Osteocyte (in vitro differentiated cells): Measurements from ENCODE around the gene NUDT4B. TPM values are rescaled to one million over a fixed set of nuclear protein-coding genes. Genes with fewer than 3 reads are reported as not detected.
"Not testable (repeated sequence)": the region's sequence is repeated elsewhere in the genome, so short reads cannot be mapped to it uniquely, and the experiment has no call there.

Experiments used
- DNase-seq: peaks from one replicate; pipeline ENCODE4 v3.0.0; 2021; ENCODE audit warnings: mixed read lengths; ENCODE audit not compliant: unreplicated experiment; ENCODE audit errors: extremely low spot score
- H3K27ac Mint-ChIP-seq: one replicate; pipeline ENCODE4 v1.8.0; 2021; ENCODE audit warnings: mild to moderate bottlenecking, mixed read lengths; ENCODE audit not compliant: unreplicated experiment
- H3K27me3 Mint-ChIP-seq: one replicate; pipeline ENCODE4 v1.8.0; 2021; ENCODE audit warnings: mixed read lengths; ENCODE audit not compliant: unreplicated experiment
- H3K36me3 Mint-ChIP-seq: one replicate; pipeline ENCODE4 v1.8.0; 2021; ENCODE audit warnings: mixed read lengths; ENCODE audit not compliant: unreplicated experiment
- H3K4me1 Mint-ChIP-seq: one replicate; pipeline ENCODE4 v1.8.0; 2021; ENCODE audit warnings: mixed read lengths; ENCODE audit not compliant: unreplicated experiment
- H3K4me3 Mint-ChIP-seq: one replicate; pipeline ENCODE4 v1.8.0; 2021; ENCODE audit warnings: mild to moderate bottlenecking, moderate library complexity, mixed read lengths; ENCODE audit not compliant: unreplicated experiment
- H3K9me3 Mint-ChIP-seq: one replicate; pipeline ENCODE4 v1.8.0; 2021; ENCODE audit warnings: mixed read lengths; ENCODE audit not compliant: unreplicated experiment
- total RNA-seq: library from RNA; stranded (reverse); gene quantifications from 2 replicates; pipeline ENCODE4 v1.2.1, GENCODE V29; 2021

NUDT4B gene
- total RNA-seq, 1 donor from 2014 or later, result not detected

GRCh38 chr1:148773690-148774089 is 25.1 kb downstream of the NUDT4B start:
- H3K27me3 Mint-ChIP-seq, H3K36me3 Mint-ChIP-seq, H3K27ac Mint-ChIP-seq, DNase-seq, H3K4me1 Mint-ChIP-seq, H3K4me3 Mint-ChIP-seq, H3K9me3 Mint-ChIP-seq: not testable (repeated sequence)

DNA sequence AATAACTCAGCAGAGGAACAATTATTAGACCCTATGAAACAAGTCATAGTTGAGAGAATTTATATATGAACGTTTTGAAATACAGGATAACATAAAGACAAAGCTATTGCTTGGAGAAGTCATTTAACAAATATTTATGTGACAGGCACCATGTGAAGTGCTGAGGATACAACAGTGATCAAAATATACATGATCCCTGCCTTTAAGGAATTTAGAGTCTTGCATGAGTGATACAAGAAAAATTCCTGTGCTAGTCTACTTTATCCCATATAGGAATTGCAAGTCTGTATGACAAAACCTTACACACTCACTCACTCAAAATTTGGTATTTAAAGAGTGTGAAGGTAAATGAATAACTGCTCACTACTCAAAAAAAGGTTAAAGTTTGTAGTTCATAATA is 25.5 kb downstream of the NUDT4B start:
- not testable (repeated sequence) for DNase-seq, H3K27ac Mint-ChIP-seq, H3K4me1 Mint-ChIP-seq, H3K9me3 Mint-ChIP-seq, H3K4me3 Mint-ChIP-seq, H3K27me3 Mint-ChIP-seq, H3K36me3 Mint-ChIP-seq

DNA sequence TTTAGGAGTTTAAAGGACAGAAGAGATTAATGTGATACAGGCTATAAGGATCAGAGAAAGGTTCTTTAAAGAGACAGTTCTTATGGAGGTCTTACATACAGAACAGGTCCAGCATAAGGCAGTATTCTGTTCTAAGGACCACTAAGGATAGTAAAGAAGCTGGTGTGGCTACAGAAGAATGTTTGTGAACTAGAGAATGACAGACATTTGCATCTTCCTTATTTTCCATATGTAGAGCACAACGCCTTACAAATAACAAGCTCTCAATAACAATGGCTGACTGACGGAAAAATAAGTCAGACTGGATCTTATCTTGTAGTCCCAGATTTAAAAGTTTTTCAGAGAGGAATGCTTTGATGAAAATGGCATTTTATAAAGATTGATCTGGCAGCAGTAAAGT is 26.7 kb downstream of the NUDT4B start:
- not testable (repeated sequence) for H3K36me3 Mint-ChIP-seq, H3K27me3 Mint-ChIP-seq, DNase-seq, H3K4me3 Mint-ChIP-seq, H3K27ac Mint-ChIP-seq, H3K4me1 Mint-ChIP-seq, H3K9me3 Mint-ChIP-seq

DNA sequence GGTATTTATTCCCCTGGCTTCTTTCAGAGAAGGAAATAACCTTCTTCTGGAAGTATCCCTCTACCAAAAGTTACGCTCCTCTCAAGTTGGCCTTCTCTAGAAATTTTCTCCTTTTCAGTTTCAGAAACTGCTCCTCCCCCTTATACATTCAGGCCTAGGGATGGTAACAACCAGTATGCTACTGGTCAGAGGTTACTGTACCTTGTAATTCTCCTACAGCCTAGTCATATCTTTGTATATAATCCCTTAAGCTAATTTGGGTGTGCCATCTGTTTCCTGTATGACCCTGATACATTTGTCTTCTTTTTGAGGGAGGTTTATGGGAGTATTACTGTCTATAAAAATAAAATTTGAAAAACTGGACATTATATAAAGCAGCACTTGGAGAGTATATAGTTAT is 29.1 kb downstream of the NUDT4B start:
- DNase-seq, H3K27ac Mint-ChIP-seq, H3K4me1 Mint-ChIP-seq, H3K27me3 Mint-ChIP-seq, H3K36me3 Mint-ChIP-seq, H3K9me3 Mint-ChIP-seq, H3K4me3 Mint-ChIP-seq: not testable (repeated sequence)

GRCh38 chr1:148780404-148780803 is 31.8 kb downstream of the NUDT4B start:
- H3K27ac Mint-ChIP-seq, H3K36me3 Mint-ChIP-seq, H3K9me3 Mint-ChIP-seq, H3K4me1 Mint-ChIP-seq, H3K4me3 Mint-ChIP-seq, H3K27me3 Mint-ChIP-seq, DNase-seq: not testable (repeated sequence)

- H3K4me1 Mint-ChIP-seq, DNase-seq, H3K9me3 Mint-ChIP-seq, H3K27ac Mint-ChIP-seq, H3K4me3 Mint-ChIP-seq, H3K36me3 Mint-ChIP-seq, H3K27me3 Mint-ChIP-seq: not testable (repeated sequence)
Observed at GRCh38 chr1:148791543-148792099, 43.0 kb downstream of the NUDT4B start.

GRCh38 chr1:148793762-148794332 is 45.3 kb downstream of the NUDT4B start:
- H3K27ac Mint-ChIP-seq, H3K9me3 Mint-ChIP-seq, H3K36me3 Mint-ChIP-seq, H3K4me1 Mint-ChIP-seq, H3K27me3 Mint-ChIP-seq, H3K4me3 Mint-ChIP-seq, DNase-seq: not testable (repeated sequence)

Other genes with a start within 250 kb of the NUDT4B start
- 30.3 and 30.5 TPM in 2 replicates for gene NBPF14, start 152.8 kb upstream of the NUDT4B start, total RNA-seq
- 79.9 and 80.6 TPM in 2 replicates for gene PDE4DIP, start 95.7 kb downstream of the NUDT4B start, total RNA-seq